ENCODE measurements around the gene ATP1A2.

Gene ATP1A2

GRCh38 chr1:160149233-160149632, 33.7 kb downstream of the ATP1A2 start:
- Histone ChIP-seq H2AFZ (ENCODE audit: low read depth, low read length) (no peak overlapping the region), H3K79me2 (ENCODE audit: low read length) (no peaks in the 10 kb centered on the region), H4K20me1 (ENCODE audit: insufficient read depth, low read length) (no peaks in the 10 kb centered on the region), H3K9ac (ENCODE audit: low read length) (no peak overlapping the region), H3K27me3 (ENCODE audit: low read depth, low read length) (no peaks in the 10 kb centered on the region), H3K4me3 (ENCODE audit: low read length) (no peak overlapping the region), H3K4me1 (ENCODE audit: low read length) (peaks cover 15% of the 10 kb centered on the region), H3K27ac (ENCODE audit: low read length) (no peak overlapping the region), H3K9me3 (ENCODE audit: insufficient read depth, low read length) (no peaks in the 10 kb centered on the region), H3K36me3 (replicated peaks; ENCODE audit: low read depth, low read length) (no peaks in the 10 kb centered on the region), H3K4me2 (ENCODE audit: low read length) (no peak overlapping the region)
- TF ChIP-seq EZH2phosphoT487 (IDR thresholded peaks at IDR 0.05; ENCODE audit: low read depth) = no peak
- TF ChIP-seq, protein P1, sequence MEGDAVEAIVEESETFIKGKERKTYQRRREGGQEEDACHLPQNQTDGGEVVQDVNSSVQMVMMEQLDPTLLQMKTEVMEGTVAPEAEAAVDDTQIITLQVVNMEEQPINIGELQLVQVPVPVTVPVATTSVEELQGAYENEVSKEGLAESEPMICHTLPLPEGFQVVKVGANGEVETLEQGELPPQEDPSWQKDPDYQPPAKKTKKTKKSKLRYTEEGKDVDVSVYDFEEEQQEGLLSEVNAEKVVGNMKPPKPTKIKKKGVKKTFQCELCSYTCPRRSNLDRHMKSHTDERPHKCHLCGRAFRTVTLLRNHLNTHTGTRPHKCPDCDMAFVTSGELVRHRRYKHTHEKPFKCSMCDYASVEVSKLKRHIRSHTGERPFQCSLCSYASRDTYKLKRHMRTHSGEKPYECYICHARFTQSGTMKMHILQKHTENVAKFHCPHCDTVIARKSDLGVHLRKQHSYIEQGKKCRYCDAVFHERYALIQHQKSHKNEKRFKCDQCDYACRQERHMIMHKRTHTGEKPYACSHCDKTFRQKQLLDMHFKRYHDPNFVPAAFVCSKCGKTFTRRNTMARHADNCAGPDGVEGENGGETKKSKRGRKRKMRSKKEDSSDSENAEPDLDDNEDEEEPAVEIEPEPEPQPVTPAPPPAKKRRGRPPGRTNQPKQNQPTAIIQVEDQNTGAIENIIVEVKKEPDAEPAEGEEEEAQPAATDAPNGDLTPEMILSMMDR (IDR thresholded peaks at IDR 0.05; ENCODE audit: low read depth, low read length) = no peak

DNA sequence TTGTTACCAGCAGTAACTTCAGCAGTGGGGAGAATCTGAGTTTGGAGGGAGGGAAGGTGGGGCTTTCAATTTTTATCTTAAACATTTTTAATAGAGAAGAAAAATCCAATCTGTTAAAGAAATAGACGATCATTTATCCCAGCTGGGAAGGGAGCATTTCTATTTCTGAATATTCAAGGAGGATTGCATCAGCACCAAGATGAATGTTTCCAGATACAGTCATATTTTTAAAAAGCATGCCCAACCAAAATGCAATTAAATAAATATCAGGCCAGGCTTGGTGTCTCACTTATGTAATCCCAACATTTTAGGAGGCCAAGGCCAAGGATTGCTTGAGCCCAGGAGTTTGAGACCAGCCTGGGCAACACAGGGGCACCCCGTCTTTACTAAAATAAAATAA, 34.2 kb downstream of the ATP1A2 start:
- H3K4me2 ChIP-seq (ENCODE audit: low read length) = no peak overlapping the region
- no peaks in the 10 kb centered on the region for H4K20me1 ChIP-seq (ENCODE audit: insufficient read depth, low read length)
- H3K27me3 ChIP-seq (ENCODE audit: low read depth, low read length) = no peaks in the 10 kb centered on the region
- TF ChIP-seq, protein P1 (IDR thresholded peaks at IDR 0.05; ENCODE audit: low read depth, low read length) = no peak
- no peak for TF ChIP-seq EZH2phosphoT487 (IDR thresholded peaks at IDR 0.05; ENCODE audit: low read depth)
- no peak overlapping the region for H3K27ac ChIP-seq (ENCODE audit: low read length)
- H3K9ac ChIP-seq (ENCODE audit: low read length) = no peak overlapping the region
- no peak overlapping the region for H2AFZ ChIP-seq (ENCODE audit: low read depth, low read length)
- H3K4me3 ChIP-seq (ENCODE audit: low read length) = no peak overlapping the region
- H3K79me2 ChIP-seq (ENCODE audit: low read length) = no peaks in the 10 kb centered on the region
- no peaks in the 10 kb centered on the region for H3K9me3 ChIP-seq (ENCODE audit: insufficient read depth, low read length)
- no peaks in the 10 kb centered on the region for H3K36me3 ChIP-seq (replicated peaks; ENCODE audit: low read depth, low read length)
- peaks cover 15% of the 10 kb centered on the region for H3K4me1 ChIP-seq (ENCODE audit: low read length)

- H3K27me3 ChIP-seq (ENCODE audit: low read depth, low read length) = no peaks in the 10 kb centered on the region
- no peaks in the 10 kb centered on the region for H3K9me3 ChIP-seq (ENCODE audit: insufficient read depth, low read length)
- H3K4me2 ChIP-seq (ENCODE audit: low read length) = 0 out of 2 replicates have a peak within 1 kb of the TSS, but pooled peaks have one; percentile 3
- peak within 1 kb of the TSS; percentile 62; the same call in 1 of the 2 replicates for H2AFZ ChIP-seq (ENCODE audit: low read depth, low read length)
- no peaks in the 10 kb centered on the region for H3K79me2 ChIP-seq (ENCODE audit: low read length)
- H3K4me1 ChIP-seq (ENCODE audit: low read length) = peaks cover 15% of the 10 kb centered on the region
- H3K9ac ChIP-seq (ENCODE audit: low read length) = no peak within 1 kb of the TSS
- no peak within 1 kb of the TSS for H3K4me3 ChIP-seq (ENCODE audit: low read length)
- H3K27ac ChIP-seq (ENCODE audit: low read length) = no peak within 1 kb of the TSS
- TF ChIP-seq, protein P1 (IDR thresholded peaks at IDR 0.05; ENCODE audit: low read depth, low read length) = no peak
- TF ChIP-seq EZH2phosphoT487 (IDR thresholded peaks at IDR 0.05; ENCODE audit: low read depth) = no peak
- H4K20me1 ChIP-seq (ENCODE audit: insufficient read depth, low read length) = no peaks in the 10 kb centered on the region
- no peaks in the 10 kb centered on the region for H3K36me3 ChIP-seq (replicated peaks; ENCODE audit: low read depth, low read length)
Observed at GRCh38 chr1:160151303-160151702, 35.7 kb downstream of the ATP1A2 start, which contains the start of gene ATP1A4. ATP1A4 (plus strand) TSS chr1:160151603; CDS start chr1:160152041, 438 bp downstream.

DNA sequence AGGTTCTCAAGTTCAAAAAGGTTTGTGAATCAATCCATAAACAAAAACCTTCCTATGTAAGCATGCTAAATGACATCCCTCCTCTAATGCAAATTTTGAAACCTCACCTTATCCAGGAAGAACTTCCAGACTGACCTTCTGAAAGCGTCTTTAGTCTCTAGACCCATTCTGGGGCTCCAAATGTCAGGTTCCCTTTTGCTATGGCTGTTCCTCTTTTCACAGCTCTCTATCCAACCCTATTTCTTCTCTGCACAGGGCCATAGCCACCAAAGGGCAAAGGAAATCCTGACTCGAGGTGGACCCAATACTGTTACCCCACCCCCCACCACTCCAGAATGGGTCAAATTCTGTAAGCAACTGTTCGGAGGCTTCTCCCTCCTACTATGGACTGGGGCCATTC, 39.2 kb downstream of the ATP1A2 start:
- TF ChIP-seq EZH2phosphoT487 (IDR thresholded peaks at IDR 0.05; ENCODE audit: low read depth) = no peak
- TF ChIP-seq, protein P1 (IDR thresholded peaks at IDR 0.05; ENCODE audit: low read depth, low read length) = no peak
- Histone ChIP-seq H3K79me2 (ENCODE audit: low read length) (no peaks in the 10 kb centered on the region), H3K9ac (ENCODE audit: low read length) (no peak overlapping the region), H3K27me3 (ENCODE audit: low read depth, low read length) (peaks cover 2% of the 10 kb centered on the region; the same call in 1 of the 2 replicates), H3K4me3 (ENCODE audit: low read length) (no peak overlapping the region), H4K20me1 (ENCODE audit: insufficient read depth, low read length) (no peaks in the 10 kb centered on the region), H3K27ac (ENCODE audit: low read length) (no peak overlapping the region), H3K36me3 (replicated peaks; ENCODE audit: low read depth, low read length) (no peaks in the 10 kb centered on the region), H3K4me2 (ENCODE audit: low read length) (no peak overlapping the region), H3K4me1 (ENCODE audit: low read length) (peaks cover 7% of the 10 kb centered on the region), H3K9me3 (ENCODE audit: insufficient read depth, low read length) (no peaks in the 10 kb centered on the region), H2AFZ (ENCODE audit: low read depth, low read length) (no peak overlapping the region)

Data from OCI-LY3 (cell line).